B cell (primary cell): ENCODE data around the gene HIPK2. TPM values are rescaled to one million over a fixed set of nuclear protein-coding genes. Genes with fewer than 3 reads are reported as not detected.

Source experiments
- ATAC-seq: fragments of 200-7000 bp; cut with Tn5 transposase; one replicate; pipeline ENCODE4 v1.10.0; 2021; ENCODE audit warnings: low read depth, mild to moderate bottlenecking, moderate number of reproducible peaks, moderate library complexity
- CTCF ChIA-PET: fragments of 350-600 bp; sonication (Branson Sonifier 250); formaldehyde crosslinking; loops from one replicate; lab custom pipeline; 2021; ENCODE audit warnings: antibody characterized with exemption, inconsistent platforms; lab: Charles Lee
- POLR2A ChIA-PET: fragments of 350-600 bp; sonication (Branson Sonifier 250); formaldehyde crosslinking; loops from one replicate; lab custom pipeline; 2021; ENCODE audit warnings: antibody characterized with exemption; lab: Charles Lee
- DNase-seq: peaks from one replicate; pipeline ENCODE4 v3.0.0; 2013
- H2AFZ ChIP-seq: 2 replicates; pipeline ENCODE4 v1.6.1; 2012; ENCODE audit warnings: mild to moderate bottlenecking, low read depth, low read length; ENCODE audit not compliant: insufficient read depth, poor library complexity, severe bottlenecking
- H3K27ac ChIP-seq, 2 donors: 1 replicate in 1 of 2; 2 replicates in 1 of 2; pipeline ENCODE4 v1.5.1; 2012 to 2013; ENCODE audit warnings: low read length in 2 of 2, mild to moderate bottlenecking in 2 of 2, moderate library complexity in 1 of 2
- H3K27me3 ChIP-seq, 4 experiments: fragments of 200-600 bp in 1 of 4; sonication (generic) in 1 of 4; replicated peaks in 1 of 4; 1 replicate in 2 of 4; 2 replicates in 2 of 4; pipeline versions ENCODE4 v1.6.1 to v1.7.0; 2013 to 2016; ENCODE audit warnings: low read length in 3 of 4, mild to moderate bottlenecking in 2 of 4, mixed read lengths in 1 of 4, moderate library complexity in 1 of 4; ENCODE audit not compliant: insufficient read depth in 4 of 4, control insufficient read depth in 3 of 4; ENCODE audit errors: control extremely low read depth in 1 of 4
- H3K36me3 ChIP-seq, 2 experiments: replicated peaks in 1 of 2; 1 replicate in 1 of 2; 2 replicates in 1 of 2; pipeline versions ENCODE4 v1.6.1 to v1.7.1; 2013; ENCODE audit warnings: low read length in 1 of 2; ENCODE audit not compliant: insufficient read depth in 2 of 2, control insufficient read depth in 1 of 2; ENCODE audit errors: control extremely low read depth in 1 of 2, extremely low read depth in 1 of 2
- H3K4me1 ChIP-seq, 2 donors: fragments of 200-600 bp in 1 of 2; sonication (generic) in 1 of 2; 1 replicate in 1 of 2; 2 replicates in 1 of 2; pipeline versions ENCODE4 v1.5.1 to v1.6.1; 2013 to 2017; ENCODE audit warnings: low read length in 2 of 2; ENCODE audit not compliant: control insufficient read depth in 2 of 2, insufficient read depth in 2 of 2
- H3K4me2 ChIP-seq: replicated peaks from 2 replicates; pipeline ENCODE3; 2012; ENCODE audit warnings: mild to moderate bottlenecking, low read depth, low read length; ENCODE audit not compliant: poor library complexity, severe bottlenecking
- H3K4me3 ChIP-seq, 5 experiments: fragments of 200-600 bp in 1 of 5; sonication (generic) in 1 of 5; 1 replicate in 3 of 5; 2 replicates in 2 of 5; pipeline versions ENCODE4 v1.5.1 to v1.7.0; 2011 to 2016; ENCODE audit warnings: low read length in 4 of 5, mild to moderate bottlenecking in 4 of 5, low read depth in 2 of 5, control low read depth in 1 of 5, moderate library complexity in 1 of 5; ENCODE audit not compliant: insufficient read depth in 1 of 5; ENCODE audit errors: control extremely low read depth in 1 of 5, extremely low read depth in 1 of 5
- H3K79me2 ChIP-seq: fragments of 200-600 bp; sonication (generic); one replicate; pipeline ENCODE4 v1.6.0; 2016; ENCODE audit warnings: low read length; ENCODE audit not compliant: control insufficient read depth, insufficient read depth
- H3K9ac ChIP-seq: fragments of 200-600 bp; sonication (generic); 2 replicates; pipeline ENCODE4 v1.6.1; 2017; ENCODE audit warnings: mild to moderate bottlenecking, low read length, moderate library complexity
- H3K9me3 ChIP-seq, 3 donors: one replicate each; pipeline versions ENCODE4 v1.6.1 to v1.7.1; 2013; ENCODE audit warnings: low read length in 2 of 3; ENCODE audit not compliant: control insufficient read depth in 2 of 3, insufficient read depth in 1 of 3; ENCODE audit errors: control extremely low read depth in 1 of 3
- H4K20me1 ChIP-seq: 2 replicates; pipeline ENCODE4 v1.6.0; 2012; ENCODE audit warnings: mild to moderate bottlenecking, low read length; ENCODE audit not compliant: insufficient read depth, control insufficient read depth, poor library complexity, severe bottlenecking
- H3K27ac Mint-ChIP-seq: one replicate; pipeline ENCODE4 v1.8.0; 2021; ENCODE audit warnings: mixed read lengths
- H3K27me3 Mint-ChIP-seq: one replicate; pipeline ENCODE4 v1.8.0; 2021; ENCODE audit warnings: mixed read lengths
- H3K4me1 Mint-ChIP-seq: one replicate; pipeline ENCODE4 v1.8.0; 2021; ENCODE audit warnings: mixed read lengths
- H3K4me3 Mint-ChIP-seq: one replicate; pipeline ENCODE4 v1.8.0; 2021; ENCODE audit warnings: mixed read lengths
- H3K9me3 Mint-ChIP-seq: one replicate; pipeline ENCODE4 v1.8.0; 2022; ENCODE audit warnings: mixed read lengths; ENCODE audit not compliant: insufficient read depth
- CTCF ChIP-seq: fragments of 200-600 bp; IDR thresholded peaks from one replicate; pipeline ENCODE4 v1.8.0; 2022; ENCODE audit warnings: antibody characterized with exemption, mild to moderate bottlenecking
- EZH2 ChIP-seq: IDR thresholded peaks from 2 replicates; pipeline ENCODE4 v1.6.1; 2012; ENCODE audit warnings: borderline replicate concordance, low read depth, mild to moderate bottlenecking, moderate library complexity, low read length; ENCODE audit not compliant: insufficient read depth, poor library complexity, severe bottlenecking
- WGBS: methylation state at CpG from one replicate; pipeline ENCODE4 v1.1.5; 2013; ENCODE audit warnings: missing lambda C conversion rate; ENCODE audit not compliant: insufficient coverage; 5-methylcytosine and 5-hydroxymethylcytosine counted together
- intact Hi-C: fragments of 100-400 bp; cut with micrococcal nuclease; formaldehyde crosslinking; loops from one replicate; pipeline ENCODE4 v1.10.0; 2022
- polyA plus RNA-seq: library from polyadenylated mRNA; depleted of rRNA; stranded (reverse); fragments of >200 nt; gene quantifications from 2 replicates; pipeline ENCODE4 v1.2.3, GENCODE V29; 2012
- total RNA-seq, 2 donors: library from RNA; stranded (reverse); fragments of 120-200 nt in 1 of 2; gene quantifications; 1 replicate in 1 of 2; 2 replicates in 1 of 2; pipeline versions ENCODE4 v1.2.3 to v1.2.4, GENCODE V29; 2013 to 2022

Gene HIPK2
- total and polyA plus RNA-seq, 2 donors (not counting 1 experiment from before 2014, with no cell fraction given) = 6.8 to 58.2 TPM

- Histone ChIP-seq H3K27ac (no peak overlapping the region), H4K20me1 (no peaks in the 10 kb centered on the region), H3K9me3 (no peaks in the 10 kb centered on the region), H3K4me1 (no peaks in the 10 kb centered on the region), H3K4me3 (no peak overlapping the region), H3K4me2 (no peak overlapping the region), H2AFZ (no peak overlapping the region), H3K9ac (no peak overlapping the region), H3K36me3 (peaks cover 0 to 17% of the 10 kb centered on the region in 2 experiments), H3K27me3 (no peaks in the 10 kb centered on the region), H3K79me2 (no peaks in the 10 kb centered on the region)
- CTCF ChIA-PET = interaction anchor here (0.6 to 4.2 kb wide), 14 partner anchors 10 to 725 kb away, joined by 3 to 19 read pairs (median 3); no protein-coding TSS in a partner anchor
- DNase-seq (peak; percentile 20), ATAC-seq (no peak)
- POLR2A ChIA-PET = no interaction called here
- Mint-ChIP-seq H3K9me3 (no peaks in the 10 kb centered on the region), H3K27ac (no peak overlapping the region), H3K4me1 (no peaks in the 10 kb centered on the region), H3K27me3 (no peaks in the 10 kb centered on the region), H3K4me3 (no peak overlapping the region)
- intact Hi-C loops = loop anchor here (1.0 kb wide), 1 partner anchor 384 kb away; no protein-coding TSS in a partner anchor
- 90% methylated on average over 8 of the region's 10 CpGs for WGBS
- no peak for TF ChIP-seq EZH2
- peak; percentile 33 for TF ChIP-seq CTCF
Observed at GRCh38 chr7:139618482-139619366, 159.1 kb downstream of the HIPK2 start.

DNA sequence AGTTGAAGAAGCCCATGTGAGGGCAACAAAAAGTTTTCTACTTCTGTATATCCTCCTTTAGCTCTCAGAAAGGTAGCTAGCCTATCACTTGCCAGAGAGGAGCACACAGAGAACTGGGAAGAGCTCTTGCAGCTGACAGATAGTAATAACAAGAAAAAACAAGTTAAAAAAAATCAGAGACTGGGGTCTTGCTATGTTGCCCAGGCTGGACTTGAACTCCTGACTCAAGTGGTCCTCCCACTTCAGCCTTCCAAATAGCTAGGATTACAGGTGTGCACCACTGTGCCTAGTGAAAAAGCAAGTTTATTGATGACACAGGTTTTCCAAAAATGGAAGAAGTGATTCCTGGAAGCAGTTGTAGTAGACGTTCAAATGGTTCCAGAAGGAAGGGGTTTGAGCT lies 160.7 kb downstream of the HIPK2 start:
- Histone ChIP-seq H3K9ac (no peak overlapping the region), H3K79me2 (no peaks in the 10 kb centered on the region), H3K4me1 (no peaks in the 10 kb centered on the region), H3K4me2 (no peak overlapping the region), H3K27ac (no peak overlapping the region), H2AFZ (no peak overlapping the region), H3K27me3 (no peaks in the 10 kb centered on the region), H3K9me3 (no peaks in the 10 kb centered on the region), H4K20me1 (no peaks in the 10 kb centered on the region), H3K36me3 (peaks cover 0 to 26% of the 10 kb centered on the region in 2 experiments), H3K4me3 (no peak overlapping the region)
- Mint-ChIP-seq H3K9me3 (no peaks in the 10 kb centered on the region), H3K4me3 (no peak overlapping the region), H3K27me3 (no peaks in the 10 kb centered on the region), H3K27ac (no peak overlapping the region), H3K4me1 (no peaks in the 10 kb centered on the region)
- ATAC-seq = no peak
- ChIA-PET CTCF (interaction anchor here (0.7 to 2.9 kb wide), 9 partner anchors 11 to 600 kb away, joined by 3 to 17 read pairs (median 3); no protein-coding TSS in a partner anchor), POLR2A (no interaction called here)
- TF ChIP-seq CTCF (no peak), EZH2 (no peak)
- intact Hi-C loops = no loop called here
- DNase-seq = no peak
- 90% methylated on average over 1 of the region's 1 CpG for WGBS
